Gastrocnemius medialis (tissue), 4 donors: ENCODE results near the gene DCBLD2. TPM values are rescaled to one million over a fixed set of nuclear protein-coding genes. Genes with fewer than 3 reads are reported as not detected.

ENCODE experiments used
- ATAC-seq, 2 donors: fragments of 150-250 bp; one replicate each; pipeline ENCODE4 v1.9.1; 2016
- DNase-seq, 2 donors: peaks; one replicate each; pipeline ENCODE4 v3.0.0-alpha.2; 2019
- H3K27ac ChIP-seq, 4 donors: fragments of 200-600 bp; sonication (generic); 1 replicate in 1 of 4; 2 replicates in 3 of 4; pipeline ENCODE4 v1.5.1; 2016 to 2018; ENCODE audit warnings: mild to moderate bottlenecking in 2 of 4, moderate library complexity in 1 of 4
- H3K27me3 ChIP-seq, 3 donors: fragments of 200-600 bp; sonication (generic) in 2 of 3; 1 replicate in 1 of 3; 2 replicates in 2 of 3; pipeline versions ENCODE4 v1.5.1 to v1.6.0; 2016 to 2019; ENCODE audit warnings: mild to moderate bottlenecking in 1 of 3, moderate library complexity in 1 of 3
- H3K36me3 ChIP-seq, 2 donors: fragments of 200-600 bp; sonication (generic) in 1 of 2; one replicate each; pipeline ENCODE4 v1.5.1; 2017 to 2018
- H3K4me1 ChIP-seq, 2 donors: fragments of 200-600 bp; sonication (generic) in 1 of 2; one replicate each; pipeline ENCODE4 v1.5.1; 2016 to 2017; ENCODE audit warnings: mild to moderate bottlenecking in 2 of 2
- H3K4me3 ChIP-seq, 4 donors: fragments of 200-600 bp; sonication (generic) in 3 of 4; 1 replicate in 1 of 4; 2 replicates in 3 of 4; pipeline ENCODE4 v1.5.1; 2016 to 2019; ENCODE audit warnings: mild to moderate bottlenecking in 2 of 4
- H3K9me3 ChIP-seq, 3 donors: fragments of 200-600 bp; sonication (generic) in 2 of 3; 1 replicate in 1 of 3; 2 replicates in 2 of 3; pipeline ENCODE4 v1.5.1; 2016 to 2019
- CTCF ChIP-seq, 5 experiments: fragments of 450-650 bp in 3 of 5; fragments of 200-600 bp in 2 of 5; sonication (generic) in 2 of 5; IDR thresholded peaks in 4 of 5; conservative IDR thresholded peaks in 1 of 5; 1 replicate in 4 of 5; 2 replicates in 1 of 5; pipeline ENCODE4 v1.5.1; 2016 to 2019; ENCODE audit warnings: antibody characterized with exemption in 5 of 5, mild to moderate bottlenecking in 3 of 5, moderate library complexity in 3 of 5
- POLR2A ChIP-seq, 2 donors: fragments of 450-650 bp; IDR thresholded peaks; one replicate each; pipeline ENCODE4 v1.6.1; 2017; ENCODE audit warnings: antibody characterized with exemption in 2 of 2, mild to moderate bottlenecking in 2 of 2, moderate library complexity in 2 of 2
- in situ Hi-C, 4 donors: fragments of 200-750 bp; cut with MboI; loops; one replicate each; pipeline versions ENCODE4 v1.15.0 to v1.8.0; 2017; ENCODE audit warnings: low sequenced_read_pairs in 4 of 4
- intact Hi-C: fragments of 100-400 bp; cut with DNase I; formaldehyde crosslinking; loops from one replicate; pipeline ENCODE4 v1.15.1; 2023; ENCODE audit warnings: low total_unique reads
- total RNA-seq, 4 donors: library from RNA; depleted of rRNA; stranded (reverse); fragments of >200 nt; gene quantifications; one replicate each; pipeline versions ENCODE4 v1.1.0 to v1.2.3, GENCODE V29; 2016

The DCBLD2 gene
- total RNA-seq, 4 donors from 2014 or later = 5.6 to 9.0 (median 6.7) TPM

GRCh38 chr3:98890965-98891910 is 10.3 kb downstream of the DCBLD2 start:
- H3K27ac ChIP-seq = no peak overlapping the region
- no peak for DNase-seq
- no peak for ATAC-seq
- no peak for TF ChIP-seq CTCF (IDR thresholded peaks at IDR 0.05 in 4 of 5, conservative IDR thresholded peaks at IDR 0.05 in 1 of 5)
- TF ChIP-seq POLR2A (IDR thresholded peaks at IDR 0.05) = no peak
- H3K4me3 ChIP-seq = no peak overlapping the region
- intact Hi-C loops = no loop called here
- no peaks in the 10 kb centered on the region for H3K36me3 ChIP-seq
- H3K9me3 ChIP-seq = no peaks in the 10 kb centered on the region
- in situ Hi-C loops = no loop called here
- peaks cover 8 to 9% of the 10 kb centered on the region in 2 donors for H3K4me1 ChIP-seq
- no peaks in the 10 kb centered on the region for H3K27me3 ChIP-seq

GRCh38 chr3:98890181-98890835 is 11.2 kb downstream of the DCBLD2 start:
- H3K4me1 ChIP-seq = peaks cover 9 to 13% of the 10 kb centered on the region in 2 donors
- ATAC-seq = no peak
- TF ChIP-seq CTCF (IDR thresholded peaks at IDR 0.05 in 4 of 5, conservative IDR thresholded peaks at IDR 0.05 in 1 of 5) = no peak
- TF ChIP-seq POLR2A (IDR thresholded peaks at IDR 0.05) = no peak

DNA sequence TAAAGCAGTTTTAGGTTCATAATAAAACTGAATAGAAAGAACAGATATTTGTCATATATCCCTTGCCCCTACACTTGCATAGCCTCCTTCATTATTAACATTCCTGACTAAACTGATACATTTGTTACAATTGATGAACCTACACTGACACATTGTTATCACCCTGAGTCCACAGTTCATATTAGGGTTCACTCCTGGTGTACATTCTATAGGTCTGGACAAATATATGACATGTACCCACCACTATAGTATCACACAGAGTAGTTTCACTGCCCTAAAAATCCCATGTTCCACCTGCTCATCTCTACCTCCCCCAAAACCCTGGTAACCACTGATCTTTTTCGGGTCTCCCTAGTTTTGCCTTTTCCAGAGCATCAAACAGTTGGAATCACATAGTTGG is 13.8 kb downstream of the DCBLD2 start:
- intact Hi-C loops (no loop called here), in situ Hi-C loops (no loop called here)
- Histone ChIP-seq H3K27ac (no peak overlapping the region), H3K4me3 (no peak overlapping the region), H3K4me1 (peaks cover 15% of the 10 kb centered on the region in 2 donors), H3K36me3 (no peaks in the 10 kb centered on the region), H3K9me3 (no peaks in the 10 kb centered on the region), H3K27me3 (no peaks in the 10 kb centered on the region)
- DNase-seq = no peak
- no peak for ATAC-seq
- TF ChIP-seq POLR2A (IDR thresholded peaks at IDR 0.05) = no peak
- TF ChIP-seq CTCF (IDR thresholded peaks at IDR 0.05 in 4 of 5, conservative IDR thresholded peaks at IDR 0.05 in 1 of 5) = no peak

More at GRCh38 chr3:98890181-98890835, 11.2 kb downstream of the DCBLD2 start:
- no peaks in the 10 kb centered on the region for H3K9me3 ChIP-seq
- no peaks in the 10 kb centered on the region for H3K27me3 ChIP-seq
- intact Hi-C loops (no loop called here), in situ Hi-C loops (no loop called here)
- H3K36me3 ChIP-seq = no peaks in the 10 kb centered on the region
- H3K27ac ChIP-seq = no peak overlapping the region
- no peak for DNase-seq
- no peak overlapping the region for H3K4me3 ChIP-seq

DNA sequence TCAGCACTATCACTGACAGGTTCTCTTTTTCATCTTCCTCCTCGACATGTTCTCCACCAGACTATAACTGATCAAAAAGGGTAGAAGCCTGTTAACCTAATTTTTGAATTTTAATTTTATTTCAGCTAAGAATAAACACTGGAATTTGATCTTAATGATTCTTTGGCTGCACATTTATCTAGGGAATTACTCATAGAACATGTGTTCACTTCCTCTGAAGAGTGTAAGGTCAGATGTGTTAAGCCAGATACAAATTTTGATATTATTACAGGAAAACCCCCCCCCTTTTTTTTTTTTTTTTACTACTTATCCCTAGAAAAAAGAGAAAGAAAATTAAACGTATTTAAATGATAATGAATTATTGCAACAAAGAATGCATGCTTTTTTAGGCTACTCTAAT is 15.0 kb downstream of the DCBLD2 start:
- H3K27ac ChIP-seq = no peak overlapping the region
- in situ Hi-C loops = no loop called here
- no peak for TF ChIP-seq POLR2A (IDR thresholded peaks at IDR 0.05)
- no peak for TF ChIP-seq CTCF (IDR thresholded peaks at IDR 0.05 in 4 of 5, conservative IDR thresholded peaks at IDR 0.05 in 1 of 5)

More for the DNA sequence above, 15.0 kb downstream of the DCBLD2 start:
- ATAC-seq (no peak), DNase-seq (no peak)
- Histone ChIP-seq H3K4me3 (no peak overlapping the region), H3K36me3 (no peaks in the 10 kb centered on the region), H3K9me3 (no peaks in the 10 kb centered on the region), H3K27me3 (no peaks in the 10 kb centered on the region), H3K4me1 (peaks cover 11 to 15% of the 10 kb centered on the region in 2 donors)
- intact Hi-C loops = no loop called here
